Ascending aorta (tissue), 2 donors: ENCODE measurements around the gene ZNF281. TPM values are rescaled to one million over a fixed set of nuclear protein-coding genes. Genes with fewer than 3 reads are reported as not detected.

Experiments used
- DNase-seq, 2 donors: peaks; one replicate each; pipeline ENCODE4 v3.0.0-alpha.2; 2019; ENCODE audit warnings: low spot score in 2 of 2
- H3K27ac ChIP-seq, 2 donors: fragments of 200-600 bp; sonication (generic); one replicate each; pipeline ENCODE4 v1.5.1; 2016 to 2017; ENCODE audit warnings: mild to moderate bottlenecking in 1 of 2
- H3K27me3 ChIP-seq: fragments of 200-600 bp; sonication (generic); one replicate; pipeline ENCODE4 v1.5.1; 2017
- H3K36me3 ChIP-seq, 2 donors: fragments of 200-600 bp; sonication (generic); one replicate each; pipeline ENCODE4 v1.5.1; 2016
- H3K4me1 ChIP-seq, 2 donors: fragments of 200-600 bp; sonication (generic); one replicate each; pipeline ENCODE4 v1.5.1; 2016 to 2017; ENCODE audit warnings: mild to moderate bottlenecking in 1 of 2
- H3K4me3 ChIP-seq, 2 donors: fragments of 200-600 bp; sonication (generic); one replicate each; pipeline ENCODE4 v1.5.1; 2016 to 2017; ENCODE audit warnings: mild to moderate bottlenecking in 1 of 2
- H3K9me3 ChIP-seq, 2 donors: fragments of 200-600 bp; sonication (generic); one replicate each; pipeline ENCODE4 v1.5.1; 2016
- intact Hi-C: fragments of 100-400 bp; cut with DNase I; formaldehyde crosslinking; loops from one replicate; pipeline ENCODE4 v1.15.1; 2023
- total RNA-seq: library from RNA; depleted of rRNA; stranded (reverse); fragments of >200 nt; gene quantifications from one replicate; pipeline ENCODE4 v1.1.0, GENCODE V29; 2016
- TF ChIP-seq, protein P1 (sequence below), 3 experiments: fragments of 200-600 bp in 2 of 3; fragments of 450-650 bp in 1 of 3; sonication (generic) in 2 of 3; IDR thresholded peaks; one replicate each; pipeline ENCODE4 v1.5.1; 2016 to 2019; ENCODE audit warnings: antibody characterized with exemption in 3 of 3, mild to moderate bottlenecking in 1 of 3, moderate library complexity in 1 of 3

Gene ZNF281
- total RNA-seq, 1 donor from 2014 or later = 3.7 TPM

DNA sequence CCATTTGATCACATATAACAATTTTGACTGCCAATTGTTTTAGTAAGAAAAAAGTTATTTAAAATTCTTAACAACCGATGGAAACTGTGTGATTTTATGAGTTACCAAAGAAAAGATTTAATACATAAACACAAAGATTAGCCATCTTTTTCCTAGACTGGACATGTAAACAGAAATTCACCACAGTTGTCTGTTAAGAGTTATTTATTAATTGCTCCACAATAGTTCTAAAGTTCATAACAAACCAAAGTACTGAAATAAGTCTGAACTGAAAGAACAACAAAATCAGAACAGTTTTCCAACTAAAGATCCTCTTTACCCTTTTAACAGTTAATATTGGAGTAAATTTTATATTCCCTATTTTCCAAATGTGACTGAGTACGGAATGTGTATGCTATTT, 8.6 kb downstream of the ZNF281 start:
- DNase-seq = no peak
- intact Hi-C loops = no loop called here

DNA sequence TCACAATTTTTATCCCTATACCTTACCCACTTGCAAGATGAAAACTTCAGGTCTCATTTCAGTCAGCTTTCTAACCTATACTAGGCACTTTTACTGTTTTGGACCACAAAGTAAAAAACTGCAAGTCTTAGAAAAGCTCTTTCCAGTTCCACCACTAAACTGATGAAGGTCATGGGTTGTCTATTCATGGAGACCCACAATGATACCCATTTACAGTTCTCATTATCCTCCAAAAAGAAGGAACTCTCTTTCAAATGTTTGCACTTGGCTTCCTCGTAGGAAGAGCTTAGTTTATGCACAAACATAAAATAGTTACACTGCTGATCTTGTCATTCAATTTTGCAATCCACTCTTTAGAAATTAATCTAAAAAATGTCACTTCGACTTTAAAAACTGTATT, 9.3 kb downstream of the ZNF281 start:
- TF ChIP-seq, protein P1, sequence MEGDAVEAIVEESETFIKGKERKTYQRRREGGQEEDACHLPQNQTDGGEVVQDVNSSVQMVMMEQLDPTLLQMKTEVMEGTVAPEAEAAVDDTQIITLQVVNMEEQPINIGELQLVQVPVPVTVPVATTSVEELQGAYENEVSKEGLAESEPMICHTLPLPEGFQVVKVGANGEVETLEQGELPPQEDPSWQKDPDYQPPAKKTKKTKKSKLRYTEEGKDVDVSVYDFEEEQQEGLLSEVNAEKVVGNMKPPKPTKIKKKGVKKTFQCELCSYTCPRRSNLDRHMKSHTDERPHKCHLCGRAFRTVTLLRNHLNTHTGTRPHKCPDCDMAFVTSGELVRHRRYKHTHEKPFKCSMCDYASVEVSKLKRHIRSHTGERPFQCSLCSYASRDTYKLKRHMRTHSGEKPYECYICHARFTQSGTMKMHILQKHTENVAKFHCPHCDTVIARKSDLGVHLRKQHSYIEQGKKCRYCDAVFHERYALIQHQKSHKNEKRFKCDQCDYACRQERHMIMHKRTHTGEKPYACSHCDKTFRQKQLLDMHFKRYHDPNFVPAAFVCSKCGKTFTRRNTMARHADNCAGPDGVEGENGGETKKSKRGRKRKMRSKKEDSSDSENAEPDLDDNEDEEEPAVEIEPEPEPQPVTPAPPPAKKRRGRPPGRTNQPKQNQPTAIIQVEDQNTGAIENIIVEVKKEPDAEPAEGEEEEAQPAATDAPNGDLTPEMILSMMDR (IDR thresholded peaks at IDR 0.05) = no peak
- Histone ChIP-seq H3K27ac (no peak overlapping the region), H3K9me3 (no peaks in the 10 kb centered on the region), H3K4me1 (no peaks in the 10 kb centered on the region), H3K4me3 (no peak overlapping the region), H3K27me3 (no peaks in the 10 kb centered on the region), H3K36me3 (peaks cover 7% of the 10 kb centered on the region in 2 donors)
- intact Hi-C loops = no loop called here
- DNase-seq = no peak

More for the DNA sequence above, 8.6 kb downstream of the ZNF281 start:
- Histone ChIP-seq H3K9me3 (no peaks in the 10 kb centered on the region), H3K36me3 (peaks cover 7% of the 10 kb centered on the region in 2 donors), H3K4me1 (no peaks in the 10 kb centered on the region), H3K4me3 (no peak overlapping the region), H3K27me3 (no peaks in the 10 kb centered on the region), H3K27ac (no peak overlapping the region)
- TF ChIP-seq, protein P1 (IDR thresholded peaks at IDR 0.05) = no peak

DNA sequence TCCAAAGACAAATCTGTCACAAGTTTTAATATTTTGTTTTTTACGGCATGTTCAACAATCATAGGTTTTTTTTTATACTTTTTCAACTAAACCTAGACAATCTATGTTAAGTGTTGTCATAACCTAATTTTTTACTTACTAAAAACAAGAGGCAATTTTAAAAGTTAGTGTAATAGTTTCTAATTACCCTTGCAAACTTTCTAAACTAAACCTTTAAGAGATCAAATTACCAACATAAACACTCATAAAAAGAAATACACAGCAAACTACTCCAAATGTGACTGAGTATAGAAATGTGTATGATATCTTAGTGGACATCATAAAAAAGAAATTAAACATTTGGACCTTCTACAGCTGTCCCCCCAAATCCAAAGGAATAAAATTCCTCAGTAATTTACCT, 10.0 kb downstream of the ZNF281 start:
- intact Hi-C loops = no loop called here
- DNase-seq = no peak
- Histone ChIP-seq H3K27me3 (no peaks in the 10 kb centered on the region), H3K27ac (no peak overlapping the region), H3K4me1 (no peaks in the 10 kb centered on the region), H3K36me3 (peaks cover 6 to 7% of the 10 kb centered on the region in 2 donors), H3K4me3 (no peak overlapping the region), H3K9me3 (no peaks in the 10 kb centered on the region)
- TF ChIP-seq, protein P1 (IDR thresholded peaks at IDR 0.05) = no peak

DNA sequence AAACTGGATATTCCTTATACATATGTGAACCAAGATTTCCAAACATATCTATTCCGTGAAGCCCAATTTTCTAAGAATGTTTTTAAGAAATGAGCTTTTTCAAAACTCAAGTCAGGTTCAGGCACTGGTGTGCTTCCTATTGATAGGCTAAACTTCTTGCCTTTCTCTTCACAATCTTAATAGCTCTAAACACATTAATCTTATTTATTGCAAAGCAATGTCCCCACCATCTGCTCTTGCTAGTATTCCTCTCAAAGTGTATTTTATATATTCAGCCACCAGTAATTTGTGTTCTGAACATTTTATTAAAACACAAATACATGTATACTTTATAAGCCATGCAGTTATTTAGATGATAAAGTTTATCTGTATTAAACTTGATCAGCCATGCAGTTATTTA, 11.5 kb downstream of the ZNF281 start:
- no peaks in the 10 kb centered on the region for H3K27me3 ChIP-seq

DNA sequence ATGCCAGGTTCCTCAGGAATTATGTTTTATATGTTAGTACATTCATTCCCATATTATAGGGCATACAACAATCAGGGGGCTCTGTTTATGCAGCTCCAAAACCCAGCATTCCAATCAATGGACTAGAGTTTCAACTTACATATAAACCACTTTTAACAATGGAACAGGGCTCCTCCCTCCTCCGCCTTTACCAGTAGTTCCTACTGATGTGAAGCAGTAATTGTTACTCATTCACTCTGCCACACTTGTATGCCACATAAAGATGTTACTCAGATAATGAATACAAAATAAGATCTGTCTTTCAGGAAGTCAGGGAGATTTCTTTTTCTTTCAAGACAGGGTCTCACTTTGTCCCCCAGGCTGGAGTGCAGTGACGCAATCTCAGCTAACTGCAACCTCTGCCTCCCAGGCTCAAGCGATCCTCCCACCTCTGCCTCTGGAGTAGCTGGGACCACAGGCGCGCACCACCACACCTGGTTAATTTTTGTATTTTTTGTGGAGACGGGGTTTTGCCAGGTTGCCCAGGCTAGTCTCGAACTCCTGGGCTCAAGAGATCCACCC, 17.1 kb downstream of the ZNF281 start:
- DNase-seq = no peak
- Histone ChIP-seq H3K36me3 (no peaks in the 10 kb centered on the region), H3K27me3 (no peaks in the 10 kb centered on the region)

More for the DNA sequence above, 11.5 kb downstream of the ZNF281 start:
- no peaks in the 10 kb centered on the region for H3K9me3 ChIP-seq
- intact Hi-C loops = no loop called here
- H3K27ac ChIP-seq = no peak overlapping the region
- H3K4me3 ChIP-seq = no peak overlapping the region
- TF ChIP-seq, protein P1 (IDR thresholded peaks at IDR 0.05) = no peak
- no peaks in the 10 kb centered on the region for H3K4me1 ChIP-seq
- no peak for DNase-seq
- H3K36me3 ChIP-seq = peaks cover 0 to 3% of the 10 kb centered on the region in 2 donors

More for the DNA sequence above, 17.1 kb downstream of the ZNF281 start:
- no peak overlapping the region for H3K27ac ChIP-seq
- no peaks in the 10 kb centered on the region for H3K4me1 ChIP-seq
- no peaks in the 10 kb centered on the region for H3K9me3 ChIP-seq
- intact Hi-C loops = no loop called here
- no peak overlapping the region for H3K4me3 ChIP-seq
- TF ChIP-seq, protein P1 (IDR thresholded peaks at IDR 0.05) = no peak
